K562 (cell line): ENCODE measurements around the gene SYVN1. TPM values are rescaled to one million over a fixed set of nuclear protein-coding genes. Genes with fewer than 3 reads are reported as not detected.

Source experiments
- C11orf30 ChIP-seq: fragments of 450-650 bp; IDR thresholded peaks from 2 replicates; pipeline ENCODE4 v1.6.1; 2016; ENCODE audit warnings: low read depth, mild to moderate bottlenecking
- CTBP1 ChIP-seq: fragments of 450-650 bp; IDR thresholded peaks from 2 replicates; pipeline ENCODE4 v1.6.1; 2016; ENCODE audit warnings: borderline replicate concordance
- HCFC1 ChIP-seq: IDR thresholded peaks from 2 replicates; pipeline ENCODE4 v1.6.1; 2012; ENCODE audit warnings: low read depth, low read length, improper control_type of control experiment
- KDM5B ChIP-seq: fragments of 200-600 bp; sonication (generic); IDR thresholded peaks from 2 replicates; pipeline ENCODE4 v1.6.1; 2012; ENCODE audit warnings: low read depth, mild to moderate bottlenecking, moderate library complexity, low read length, control low read depth, inconsistent platforms; ENCODE audit not compliant: insufficient replicate concordance
- MTA3 ChIP-seq: fragments of 450-650 bp; formaldehyde crosslinking; IDR thresholded peaks from 2 replicates; pipeline ENCODE4 v1.6.1; 2017; ENCODE audit warnings: mild to moderate bottlenecking, borderline replicate concordance
- NR4A1 ChIP-seq, 2 experiments: fragments of 250-450 bp in 1 of 2; fragments of 450-650 bp in 1 of 2; sonication (Bioruptor Pico) in 1 of 2; IDR thresholded peaks; 2 replicates each; pipeline versions ENCODE4 v1.4.0 to v1.6.1; 2016 to 2020; ENCODE audit warnings: mild to moderate bottlenecking in 2 of 2, missing compliant biosample characterization in 1 of 2, missing genetic modification characterization in 1 of 2, moderate library complexity in 1 of 2
- POLR2A ChIP-seq: fragments of 450-650 bp; conservative IDR thresholded peaks from 2 replicates; pipeline ENCODE4 v1.6.1; 2016
- POLR2B ChIP-seq: fragments of 450-650 bp; IDR thresholded peaks from 2 replicates; pipeline ENCODE4 v1.6.1; 2018; ENCODE audit warnings: low read depth; ENCODE audit not compliant: partially characterized antibody
- RAD51 ChIP-seq: fragments of 450-650 bp; IDR thresholded peaks from 2 replicates; pipeline ENCODE4 v1.7.1; 2016; ENCODE audit warnings: low read depth, mild to moderate bottlenecking, borderline replicate concordance
- WHSC1 ChIP-seq: IDR thresholded peaks from one replicate; pipeline ENCODE4 v1.6.1; 2012; ENCODE audit warnings: low read length, control low read depth, inconsistent platforms
- YBX1 ChIP-seq: fragments of 450-650 bp; IDR thresholded peaks from 2 replicates; pipeline ENCODE4 v1.7.1; 2016; ENCODE audit warnings: mild to moderate bottlenecking
- ZNF232 ChIP-seq: sonication (generic); formaldehyde crosslinking; IDR thresholded peaks from 2 replicates; pipeline ENCODE4 v1.8.0; 2022; ENCODE audit warnings: mild to moderate bottlenecking, missing genetic modification reagents
- ZNF436 ChIP-seq: fragments of 250-450, 450-650 bp; sonication (Bioruptor Pico); formaldehyde crosslinking; IDR thresholded peaks from 2 replicates; pipeline ENCODE4 v1.7.0; 2020; ENCODE audit warnings: mild to moderate bottlenecking
- polyA plus RNA-seq, 8 experiments: library from polyadenylated mRNA; depleted of rRNA in 4 of 8; stranded (reverse) in 5 of 8; unstranded in 3 of 8; fragments of >200 nt; fragmentation: Nextera tagmentation in 2 of 8; fragmentation: Illumina TruSeq in 1 of 8; extraction: Ambion mirVana in 2 of 8; extraction: Trizol in 1 of 8; gene quantifications; 2 replicates each; pipeline versions ENCODE4 v1.2.1 to v1.2.3, GENCODE V29; 2011 to 2014; ENCODE audit warnings: inconsistent platforms in 1 of 8, missing spikeins in 1 of 8
- total RNA-seq, 7 experiments: library from RNA; depleted of rRNA in 6 of 7; stranded (reverse); fragments of >200 nt in 6 of 7; fragmentation: Illumina TruSeq in 2 of 7; extraction: Trizol in 2 of 7; gene quantifications; 2 replicates each; pipeline versions ENCODE4 v1.2.1 to v1.2.3, GENCODE V29; 2011 to 2021; ENCODE audit warnings: low replicate concordance in 1 of 7
- TF ChIP-seq, protein P1 (sequence below), 3 experiments: IDR thresholded peaks in 2 of 3; conservative IDR thresholded peaks in 1 of 3; 2 replicates each; pipeline ENCODE4 v1.5.1; 2011 to 2012; ENCODE audit warnings: low read length in 3 of 3, mild to moderate bottlenecking in 3 of 3, control low read depth in 2 of 3, improper control_type of control experiment in 1 of 3, inconsistent platforms in 1 of 3, low read depth in 1 of 3, mixed read lengths in 1 of 3, moderate library complexity in 1 of 3; ENCODE audit not compliant: insufficient read depth in 2 of 3
- TF ChIP-seq, protein P2 (sequence below): sonication (generic); formaldehyde crosslinking; IDR thresholded peaks from 2 replicates; pipeline ENCODE4 v1.8.0; 2022; ENCODE audit warnings: mild to moderate bottlenecking, missing genetic modification reagents
- TF ChIP-seq, protein P3 (sequence below), 2 experiments: fragments of 450-650 bp; IDR thresholded peaks; 2 replicates each; pipeline ENCODE4 v1.6.1; 2016; ENCODE audit warnings: mild to moderate bottlenecking in 2 of 2, borderline replicate concordance in 1 of 2, low read depth in 1 of 2, moderate library complexity in 1 of 2

The SYVN1 gene
- total and polyA plus RNA-seq, 9 of the 15 experiments (the other 6 are each of a cell fraction or from before 2014, with no cell fraction given): 0.41 to 47.4 (median 9.9) TPM

DNA sequence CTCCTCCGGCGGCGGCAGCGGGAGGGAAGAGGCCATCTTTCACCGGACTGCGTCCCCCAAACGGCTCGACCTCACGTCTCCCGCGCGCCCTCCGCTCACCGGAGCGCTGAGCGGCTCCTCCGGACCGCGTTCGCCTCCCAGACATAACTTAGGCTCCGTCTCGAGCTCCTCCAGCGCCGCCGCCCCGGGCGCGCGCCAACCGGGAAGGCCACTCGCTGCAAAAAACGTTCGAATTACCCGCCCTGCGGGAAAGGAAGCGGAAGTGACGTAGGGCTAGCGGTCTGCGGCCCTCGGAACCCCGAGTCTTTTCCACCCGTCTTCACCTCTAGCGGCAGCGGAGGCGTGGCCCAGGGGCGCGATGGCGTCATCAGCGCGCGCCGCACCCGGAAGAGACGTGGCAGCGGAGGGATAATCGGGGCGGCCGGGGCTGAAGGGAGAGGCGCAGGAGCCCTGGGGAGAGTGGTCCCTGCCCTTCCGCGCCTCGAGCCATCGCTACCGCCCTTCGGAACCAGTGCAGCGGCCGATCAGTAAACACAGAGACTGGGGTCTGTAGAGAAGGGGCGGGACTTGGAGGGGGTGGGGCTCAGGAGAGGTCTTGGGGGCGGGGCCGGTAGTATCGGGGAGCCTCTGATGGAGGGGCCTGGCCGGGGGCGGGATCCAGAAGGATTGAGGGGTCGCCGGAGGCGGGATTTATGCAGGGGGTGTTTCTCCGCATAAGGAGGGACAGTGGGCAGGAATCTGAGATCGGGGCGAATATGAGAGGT, 50.3 kb downstream of the SYVN1 start, which contains the start of the genes CDCA5 and ZFPL1 (continued):
- TF ChIP-seq, protein P1, sequence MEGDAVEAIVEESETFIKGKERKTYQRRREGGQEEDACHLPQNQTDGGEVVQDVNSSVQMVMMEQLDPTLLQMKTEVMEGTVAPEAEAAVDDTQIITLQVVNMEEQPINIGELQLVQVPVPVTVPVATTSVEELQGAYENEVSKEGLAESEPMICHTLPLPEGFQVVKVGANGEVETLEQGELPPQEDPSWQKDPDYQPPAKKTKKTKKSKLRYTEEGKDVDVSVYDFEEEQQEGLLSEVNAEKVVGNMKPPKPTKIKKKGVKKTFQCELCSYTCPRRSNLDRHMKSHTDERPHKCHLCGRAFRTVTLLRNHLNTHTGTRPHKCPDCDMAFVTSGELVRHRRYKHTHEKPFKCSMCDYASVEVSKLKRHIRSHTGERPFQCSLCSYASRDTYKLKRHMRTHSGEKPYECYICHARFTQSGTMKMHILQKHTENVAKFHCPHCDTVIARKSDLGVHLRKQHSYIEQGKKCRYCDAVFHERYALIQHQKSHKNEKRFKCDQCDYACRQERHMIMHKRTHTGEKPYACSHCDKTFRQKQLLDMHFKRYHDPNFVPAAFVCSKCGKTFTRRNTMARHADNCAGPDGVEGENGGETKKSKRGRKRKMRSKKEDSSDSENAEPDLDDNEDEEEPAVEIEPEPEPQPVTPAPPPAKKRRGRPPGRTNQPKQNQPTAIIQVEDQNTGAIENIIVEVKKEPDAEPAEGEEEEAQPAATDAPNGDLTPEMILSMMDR (IDR thresholded peaks at IDR 0.05 in 2 of 3, conservative IDR thresholded peaks at IDR 0.05 in 1 of 3; ENCODE audit: insufficient read depth in 2 of 3, low read depth in 1 of 3, low read length in 3 of 3): no peak; a peak in 1 of 6 replicates
- TF ChIP-seq KDM5B (peak; percentile 75), ZNF232 (CRISPR knock-in tag) (no peak), YBX1 (no peak), POLR2B (peak; percentile 82), MTA3 (peak; percentile 58), NR4A1 (CRISPR knock-in tag; IDR thresholded peaks at IDR 0.05) (no peak), NR4A1 (tag; IDR thresholded peaks at IDR 0.05) (no peak), RAD51 (no peak), CTBP1 (peak; percentile 65; the same call in 1 of the 2 replicates), POLR2A (peak; percentile 93), C11orf30 (peak; percentile 97), HCFC1 (peak; percentile 87), WHSC1 (no peak), ZNF436 (CRISPR knock-in tag) (no peak)
- TF ChIP-seq, protein P2, sequence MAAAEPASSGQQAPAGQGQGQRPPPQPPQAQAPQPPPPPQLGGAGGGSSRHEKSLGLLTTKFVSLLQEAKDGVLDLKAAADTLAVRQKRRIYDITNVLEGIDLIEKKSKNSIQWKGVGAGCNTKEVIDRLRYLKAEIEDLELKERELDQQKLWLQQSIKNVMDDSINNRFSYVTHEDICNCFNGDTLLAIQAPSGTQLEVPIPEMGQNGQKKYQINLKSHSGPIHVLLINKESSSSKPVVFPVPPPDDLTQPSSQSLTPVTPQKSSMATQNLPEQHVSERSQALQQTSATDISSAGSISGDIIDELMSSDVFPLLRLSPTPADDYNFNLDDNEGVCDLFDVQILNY: peak; percentile 91
- TF ChIP-seq, protein P3, sequence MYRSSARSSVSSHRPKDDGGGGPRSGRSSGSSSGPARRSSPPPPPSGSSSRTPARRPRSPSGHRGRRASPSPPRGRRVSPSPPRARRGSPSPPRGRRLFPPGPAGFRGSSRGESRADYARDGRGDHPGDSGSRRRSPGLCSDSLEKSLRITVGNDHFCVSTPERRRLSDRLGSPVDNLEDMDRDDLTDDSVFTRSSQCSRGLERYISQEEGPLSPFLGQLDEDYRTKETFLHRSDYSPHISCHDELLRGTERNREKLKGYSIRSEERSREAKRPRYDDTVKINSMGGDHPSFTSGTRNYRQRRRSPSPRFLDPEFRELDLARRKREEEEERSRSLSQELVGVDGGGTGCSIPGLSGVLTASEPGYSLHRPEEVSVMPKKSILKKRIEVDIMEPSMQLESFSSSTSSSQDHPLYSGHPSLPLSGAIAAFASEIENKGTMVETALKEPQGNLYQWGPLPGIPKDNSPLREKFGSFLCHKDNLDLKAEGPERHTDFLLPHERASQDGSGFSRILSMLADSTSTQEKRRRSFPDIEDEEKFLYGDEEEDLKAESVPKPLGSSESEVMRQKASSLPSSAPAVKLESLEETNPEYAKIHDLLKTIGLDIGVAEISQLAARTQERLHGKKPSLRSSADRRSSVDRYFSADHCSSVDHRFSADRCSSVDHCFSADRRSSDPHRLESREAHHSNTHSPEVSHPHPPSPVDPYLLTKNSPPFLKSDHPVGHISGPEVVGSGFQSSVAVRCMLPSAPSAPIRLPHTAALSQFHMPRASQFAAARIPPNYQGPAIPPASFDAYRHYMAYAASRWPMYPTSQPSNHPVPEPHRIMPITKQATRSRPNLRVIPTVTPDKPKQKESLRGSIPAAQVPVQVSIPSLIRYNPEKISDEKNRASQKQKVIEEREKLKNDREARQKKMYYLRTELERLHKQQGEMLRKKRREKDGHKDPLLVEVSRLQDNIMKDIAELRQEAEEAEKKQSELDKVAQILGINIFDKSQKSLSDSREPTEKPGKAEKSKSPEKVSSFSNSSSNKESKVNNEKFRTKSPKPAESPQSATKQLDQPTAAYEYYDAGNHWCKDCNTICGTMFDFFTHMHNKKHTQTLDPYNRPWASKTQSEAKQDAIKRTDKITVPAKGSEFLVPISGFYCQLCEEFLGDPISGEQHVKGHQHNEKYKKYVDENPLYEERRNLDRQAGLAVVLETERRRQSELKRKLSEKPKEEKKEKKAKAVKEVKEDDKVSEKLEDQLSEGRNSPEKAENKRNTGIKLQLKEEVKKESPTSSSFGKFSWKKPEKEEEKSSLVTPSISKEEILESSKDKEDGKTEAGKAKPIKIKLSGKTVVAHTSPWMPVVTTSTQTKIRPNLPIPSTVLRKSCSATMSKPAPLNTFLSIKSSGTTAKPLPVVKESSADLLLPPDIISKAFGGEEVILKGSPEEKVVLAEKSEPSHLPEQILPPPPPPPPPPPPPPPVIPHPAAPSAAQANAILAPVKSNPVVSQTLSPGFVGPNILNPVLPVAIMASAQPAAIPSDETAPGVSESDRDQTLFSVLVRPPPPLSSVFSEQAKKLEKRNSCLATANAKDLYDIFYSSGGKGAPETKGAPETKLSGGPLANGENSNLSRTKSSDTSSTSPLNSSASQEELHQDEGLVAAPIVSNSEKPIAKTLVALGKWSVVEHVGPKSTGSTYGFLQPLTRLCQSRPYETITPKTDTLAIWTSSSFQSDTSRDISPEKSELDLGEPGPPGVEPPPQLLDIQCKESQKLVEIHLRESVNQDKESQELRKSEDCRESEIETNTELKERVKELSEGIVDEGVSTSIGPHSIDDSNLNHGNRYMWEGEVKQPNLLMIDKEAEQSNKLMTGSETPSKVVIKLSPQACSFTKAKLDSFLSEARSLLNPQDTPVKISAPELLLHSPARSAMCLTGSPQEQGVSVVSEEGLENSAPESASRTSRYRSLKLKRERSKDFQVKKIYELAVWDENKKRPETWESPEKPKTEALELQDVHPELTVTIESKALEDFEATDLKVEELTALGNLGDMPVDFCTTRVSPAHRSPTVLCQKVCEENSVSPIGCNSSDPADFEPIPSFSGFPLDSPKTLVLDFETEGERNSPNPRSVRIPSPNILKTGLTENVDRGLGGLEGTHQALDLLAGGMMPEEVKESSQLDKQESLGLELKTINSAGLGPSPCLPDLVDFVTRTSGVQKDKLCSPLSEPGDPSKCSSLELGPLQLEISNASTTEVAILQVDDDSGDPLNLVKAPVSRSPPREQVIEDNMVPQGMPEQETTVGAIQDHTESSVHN (IDR thresholded peaks at IDR 0.05; ENCODE audit: borderline replicate concordance in 1 of 2, low read depth in 1 of 2): peak in 1 of 2 experiments; percentile 39; a peak in 1 of 4 replicates
